ENCODE data around the gene DNAH2.

Gene DNAH2

GRCh38 chr17:7841396-7841914, 123.9 kb downstream of the DNAH2 start:
- peak; percentile 51 to 73 for DNase-seq

GRCh38 chr17:7841915-7842379, 124.4 kb downstream of the DNAH2 start:
- peak; percentile 47 to 86 for DNase-seq

GRCh38 chr17:7842380-7843256, 125.1 kb downstream of the DNAH2 start:
- DNase-seq, result peak in 1 of 2 experiments; percentile 77

GRCh38 chr17:7843257-7843535, 125.7 kb downstream of the DNAH2 start:
- DNase-seq, result no peak

GRCh38 chr17:7843536-7844291, 126.2 kb downstream of the DNAH2 start:
- peak; percentile 47 to 88 for DNase-seq

GRCh38 chr17:7844292-7845154, 127.0 kb downstream of the DNAH2 start:
- DNase-seq, result peak; percentile 63 to 87

GRCh38 chr17:7845359-7846062, 128.0 kb downstream of the DNAH2 start:
- no peak for DNase-seq

- DNase-seq, result no peak
These were observed 128.7 kb downstream of the DNAH2 start for GRCh38 chr17:7846063-7846735.

- DNase-seq, result no peak
These were observed 129.5 kb downstream of the DNAH2 start for GRCh38 chr17:7846765-7847661.

- no peak for DNase-seq
These were observed 130.6 kb downstream of the DNAH2 start for GRCh38 chr17:7848131-7848579.

GRCh38 chr17:7848739-7849129, 131.2 kb downstream of the DNAH2 start:
- no peak for DNase-seq

- no peak for DNase-seq
These were observed 131.7 kb downstream of the DNAH2 start for GRCh38 chr17:7849130-7849750.

GRCh38 chr17:7849751-7850504, 132.4 kb downstream of the DNAH2 start:
- DNase-seq, result no peak

- no peak for DNase-seq
These were observed 133.3 kb downstream of the DNAH2 start for GRCh38 chr17:7850701-7851437.

- peak; percentile 42 to 94 for DNase-seq
These were observed 134.1 kb downstream of the DNAH2 start for GRCh38 chr17:7851438-7852261.

GRCh38 chr17:7852262-7852670, 134.7 kb downstream of the DNAH2 start:
- no peak for DNase-seq

GRCh38 chr17:7852919-7853690, 135.6 kb downstream of the DNAH2 start:
- DNase-seq, result no peak
